SK-N-SH (cell line): ENCODE results near the gene TPP1. TPM values are rescaled to one million over a fixed set of nuclear protein-coding genes. Genes with fewer than 3 reads are reported as not detected.

Experiments
- CTCF ChIA-PET: fragments of 300-600, 350-600 bp; formaldehyde crosslinking; extraction: SDS; loops from one replicate; lab custom pipeline; 2021; lab: Yijun Ruan, JAX
- POLR2A ChIA-PET: fragments of 350-600 bp; sonication (Branson Sonifier 250); formaldehyde crosslinking; extraction: SDS; loops from one replicate; lab custom pipeline; 2020; ENCODE audit warnings: antibody characterized with exemption, inconsistent platforms; lab: Yijun Ruan, JAX
- DNase-seq: peaks from one replicate; pipeline ENCODE4 v3.0.0; 2012
- H2AFZ ChIP-seq: fragments of 200-600 bp; sonication (generic); 2 replicates; pipeline ENCODE4 v1.8.1; 2016; ENCODE audit warnings: antibody characterized with exemption, mild to moderate bottlenecking, low read depth
- H3F3A ChIP-seq: fragments of 200-600 bp; sonication (generic); replicated peaks from 2 replicates; pipeline ENCODE3; 2016; ENCODE audit warnings: antibody characterized with exemption, mild to moderate bottlenecking; ENCODE audit not compliant: insufficient read depth
- H3K27ac ChIP-seq, 2 experiments: fragments of 200-500 bp in 1 of 2; fragments of 200-600 bp in 1 of 2; sonication (Bioruptor generic) in 1 of 2; sonication (generic), shearing (Covaris generic) in 1 of 2; 2 replicates each; pipeline versions ENCODE4 v1.5.1 to v1.6.1; 2014 to 2016; ENCODE audit warnings: low read depth in 2 of 2, inconsistent platforms in 1 of 2, low read length in 1 of 2, mild to moderate bottlenecking in 1 of 2, mixed read lengths in 1 of 2
- H3K27me3 ChIP-seq: fragments of 200-600 bp; sonication (generic), shearing (Covaris generic); 2 replicates; pipeline ENCODE4 v1.6.1; 2016; ENCODE audit warnings: mixed run types; ENCODE audit not compliant: insufficient read depth
- H3K36me3 ChIP-seq, 2 experiments: fragments of 200-500 bp in 1 of 2; fragments of 200-600 bp in 1 of 2; sonication (Bioruptor generic) in 1 of 2; sonication (generic) in 1 of 2; replicated peaks in 1 of 2; 2 replicates each; pipeline versions ENCODE3 to v1.5.1; 2014 to 2016; ENCODE audit warnings: low read length in 1 of 2, mild to moderate bottlenecking in 1 of 2; ENCODE audit not compliant: insufficient read depth in 2 of 2, control insufficient read depth in 1 of 2
- H3K4me1 ChIP-seq, 2 experiments: fragments of 200-500 bp in 1 of 2; fragments of 200-600 bp in 1 of 2; sonication (Bioruptor generic) in 1 of 2; sonication (generic), shearing (Covaris generic) in 1 of 2; 2 replicates each; pipeline versions ENCODE4 v1.5.1 to v1.6.1; 2014 to 2016; ENCODE audit warnings: low read depth in 1 of 2, low read length in 1 of 2, mixed run types in 1 of 2; ENCODE audit not compliant: insufficient read depth in 2 of 2, control insufficient read depth in 1 of 2
- H3K4me2 ChIP-seq: fragments of 200-600 bp; sonication (generic), shearing (Covaris generic); 2 replicates; pipeline ENCODE4 v1.6.1; 2017; ENCODE audit warnings: mixed run types
- H3K4me3 ChIP-seq, 2 experiments: fragments of 200-500 bp in 1 of 2; fragments of 200-600 bp in 1 of 2; sonication (Bioruptor generic) in 1 of 2; sonication (generic), shearing (Covaris generic) in 1 of 2; 2 replicates each; pipeline versions ENCODE4 v1.5.1 to v1.8.1; 2014 to 2016; ENCODE audit warnings: low read depth in 2 of 2, inconsistent platforms in 1 of 2, low read length in 1 of 2, mild to moderate bottlenecking in 1 of 2, mixed read lengths in 1 of 2, moderate library complexity in 1 of 2
- H3K79me2 ChIP-seq: fragments of 200-600 bp; sonication (generic); 2 replicates; pipeline ENCODE4 v1.8.1; 2017; ENCODE audit warnings: mild to moderate bottlenecking; ENCODE audit not compliant: insufficient read depth
- H3K9ac ChIP-seq: fragments of 200-600 bp; sonication (generic); 2 replicates; pipeline ENCODE4 v1.6.1; 2017; ENCODE audit warnings: mixed run types
- H3K9me2 ChIP-seq: fragments of 200-600 bp; sonication (generic); 2 replicates; pipeline ENCODE4 v1.6.1; 2017; ENCODE audit warnings: mixed run types
- H3K9me3 ChIP-seq: fragments of 200-600 bp; sonication (generic); 2 replicates; pipeline ENCODE4 v1.6.1; 2017; ENCODE audit warnings: mixed run types, mild to moderate bottlenecking, moderate library complexity
- H4K20me1 ChIP-seq: fragments of 200-600 bp; sonication (generic); 2 replicates; pipeline ENCODE4 v1.6.1; 2017; ENCODE audit warnings: mild to moderate bottlenecking, mixed run types; ENCODE audit not compliant: insufficient read depth
- CHD2 ChIP-seq: fragments of 150-350 bp; IDR thresholded peaks from 2 replicates; pipeline ENCODE4 v1.6.1; 2018; ENCODE audit warnings: low read length; ENCODE audit not compliant: partially characterized antibody
- ELF1 ChIP-seq: IDR thresholded peaks from 2 replicates; pipeline ENCODE4 v1.4.0; 2012
- EP300 ChIP-seq, 2 experiments: IDR thresholded peaks; 2 replicates each; pipeline versions ENCODE4 v1.4.0 to v1.6.1; 2012; ENCODE audit warnings: borderline replicate concordance in 1 of 2, low read depth in 1 of 2, low read length in 1 of 2
- EZH2phosphoT487 ChIP-seq: fragments of 200-600 bp; sonication (generic); IDR thresholded peaks from 2 replicates; pipeline ENCODE4 v1.6.1; 2017; ENCODE audit warnings: low read depth, mixed run types, mild to moderate bottlenecking, antibody characterized with exemption, moderate library complexity, borderline replicate concordance
- FOSL2 ChIP-seq: IDR thresholded peaks from 2 replicates; pipeline ENCODE4 v1.4.0; 2012; ENCODE audit warnings: low read depth, mild to moderate bottlenecking, moderate library complexity, borderline replicate concordance
- FOXJ3 ChIP-seq: sonication (generic); formaldehyde crosslinking; IDR thresholded peaks from 2 replicates; pipeline ENCODE4 v1.5.1; 2020; ENCODE audit warnings: mild to moderate bottlenecking, missing genetic modification reagents
- FOXM1 ChIP-seq: IDR thresholded peaks from 2 replicates; pipeline ENCODE4 v1.4.0; 2012; ENCODE audit warnings: low read depth, mild to moderate bottlenecking
- GATA2 ChIP-seq: sonication (generic); formaldehyde crosslinking; IDR thresholded peaks from 2 replicates; pipeline ENCODE4 v1.5.0; 2020; ENCODE audit warnings: mild to moderate bottlenecking, missing genetic modification reagents
- MEF2A ChIP-seq: IDR thresholded peaks from 2 replicates; pipeline ENCODE4 v1.4.0; 2012; ENCODE audit warnings: low read depth, borderline replicate concordance
- MXI1 ChIP-seq: IDR thresholded peaks from 2 replicates; pipeline ENCODE4 v1.6.1; 2012; ENCODE audit warnings: mild to moderate bottlenecking, low read depth, low read length, improper control_type of control experiment
- NFIC ChIP-seq: IDR thresholded peaks from 2 replicates; pipeline ENCODE4 v1.4.0; 2012; ENCODE audit warnings: borderline replicate concordance
- NRF1 ChIP-seq: IDR thresholded peaks from 2 replicates; pipeline ENCODE4 v1.6.1; 2012; ENCODE audit warnings: low read depth, mild to moderate bottlenecking, low read length
- RAD21 ChIP-seq: IDR thresholded peaks from 2 replicates; pipeline ENCODE4 v1.6.1; 2012; ENCODE audit warnings: mild to moderate bottlenecking, low read length
- RCOR1 ChIP-seq: fragments of 150-350 bp; IDR thresholded peaks from 2 replicates; pipeline ENCODE4 v1.6.1; 2017; ENCODE audit warnings: antibody characterized with exemption, low read length
- RXRA ChIP-seq: IDR thresholded peaks from 2 replicates; pipeline ENCODE4 v1.4.0; 2012; ENCODE audit warnings: low read depth, mild to moderate bottlenecking, borderline replicate concordance
- SIN3A ChIP-seq: IDR thresholded peaks from 2 replicates; pipeline ENCODE4 v1.6.1; 2012; ENCODE audit warnings: low read depth, mild to moderate bottlenecking, low read length, moderate library complexity, borderline replicate concordance
- SMC3 ChIP-seq: IDR thresholded peaks from 2 replicates; pipeline ENCODE4 v1.6.1; 2012; ENCODE audit warnings: low read depth, low read length, improper control_type of control experiment
- TCF12 ChIP-seq: IDR thresholded peaks from 2 replicates; pipeline ENCODE4 v1.4.0; 2012
- TEAD4 ChIP-seq: IDR thresholded peaks from 2 replicates; pipeline ENCODE4 v1.4.0; 2012; ENCODE audit warnings: mild to moderate bottlenecking, borderline replicate concordance; ENCODE audit not compliant: insufficient read depth
- YY1 ChIP-seq: IDR thresholded peaks from 2 replicates; pipeline ENCODE4 v1.4.0; 2012; ENCODE audit warnings: low read depth, mild to moderate bottlenecking
- WGBS: methylation state at CpG from one replicate; pipeline ENCODE4 v1.1.6; 2017; ENCODE audit warnings: low lambda C conversion rate; 5-methylcytosine and 5-hydroxymethylcytosine counted together
- polyA plus RNA-seq, 3 experiments: library from polyadenylated mRNA; depleted of rRNA; stranded (reverse); fragments of >200 nt; gene quantifications; 2 replicates each; pipeline ENCODE4 v1.2.3, GENCODE V29; 2012
- TF ChIP-seq, protein P1 (sequence below): IDR thresholded peaks from 2 replicates; pipeline ENCODE4 v1.4.0; 2012; ENCODE audit warnings: low read depth

The TPP1 gene
- polyA plus RNA-seq, 1 of the 3 experiments (the other 2 are of a cell fraction) = 105 TPM

DNA sequence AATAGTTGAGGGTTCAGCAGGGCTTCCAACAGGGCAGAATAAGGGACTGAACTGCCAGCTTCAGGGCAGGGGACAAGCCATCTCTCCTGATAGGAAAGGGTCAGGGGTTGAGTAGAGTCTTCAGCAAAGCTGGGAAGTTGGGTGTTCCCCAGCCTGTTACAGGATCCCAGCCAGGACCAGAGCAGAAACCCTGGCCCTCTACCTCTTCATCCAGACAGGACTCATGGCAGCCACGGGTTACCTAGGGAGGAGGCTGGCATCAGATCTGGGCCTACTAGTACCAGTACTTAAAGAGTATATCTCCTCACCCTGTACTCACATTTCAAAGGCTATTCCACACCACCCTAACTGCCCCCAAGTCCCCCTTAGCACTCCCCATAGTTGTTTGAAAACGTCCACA, 4.8 kb downstream of the TPP1 start:
- no peak for DNase-seq
- peaks cover 31% of the 10 kb centered on the region for H3F3A ChIP-seq
- H3K79me2 ChIP-seq = peaks cover 38% of the 10 kb centered on the region
- no peak overlapping the region for H3K4me3 ChIP-seq
- no peak overlapping the region for H3K4me2 ChIP-seq
- CTCF ChIA-PET = no interaction called here
- no peak overlapping the region for H2AFZ ChIP-seq
- POLR2A ChIA-PET = no interaction called here
- peaks cover 7 to 33% of the 10 kb centered on the region in 2 experiments; a peak in 3 of 4 replicates for H3K4me1 ChIP-seq
- H3K27ac ChIP-seq = no peak overlapping the region
- no peak overlapping the region for H3K9ac ChIP-seq
- WGBS = 79% methylated on average over 1 of the region's 2 CpGs
- H3K36me3 ChIP-seq = peaks cover 11 to 42% of the 10 kb centered on the region in 2 experiments
- no peak for TF ChIP-seq MXI1
- no peak for TF ChIP-seq SMC3
- no peak for TF ChIP-seq CHD2
- no peak for TF ChIP-seq GATA2 (CRISPR knock-in tag)
- no peak for TF ChIP-seq EZH2phosphoT487
- TF ChIP-seq EP300 (IDR thresholded peaks at IDR 0.05; ENCODE audit: borderline replicate concordance in 1 of 2, low read depth in 1 of 2, low read length in 1 of 2) = no peak
- TF ChIP-seq YY1 = no peak
- no peak for TF ChIP-seq RXRA
- TF ChIP-seq, protein P1, sequence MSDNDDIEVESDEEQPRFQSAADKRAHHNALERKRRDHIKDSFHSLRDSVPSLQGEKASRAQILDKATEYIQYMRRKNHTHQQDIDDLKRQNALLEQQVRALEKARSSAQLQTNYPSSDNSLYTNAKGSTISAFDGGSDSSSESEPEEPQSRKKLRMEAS = no peak
- no peak for TF ChIP-seq TEAD4
- no peak for TF ChIP-seq RAD21
- no peak for TF ChIP-seq TCF12
- TF ChIP-seq FOXM1 = no peak
- TF ChIP-seq FOSL2 = no peak
- no peak for TF ChIP-seq RCOR1
- TF ChIP-seq ELF1 = no peak
- TF ChIP-seq NFIC = no peak
- H4K20me1 ChIP-seq = no peaks in the 10 kb centered on the region
- no peaks in the 10 kb centered on the region for H3K27me3 ChIP-seq
- H3K9me2 ChIP-seq = no peaks in the 10 kb centered on the region
- H3K9me3 ChIP-seq = no peaks in the 10 kb centered on the region

DNA sequence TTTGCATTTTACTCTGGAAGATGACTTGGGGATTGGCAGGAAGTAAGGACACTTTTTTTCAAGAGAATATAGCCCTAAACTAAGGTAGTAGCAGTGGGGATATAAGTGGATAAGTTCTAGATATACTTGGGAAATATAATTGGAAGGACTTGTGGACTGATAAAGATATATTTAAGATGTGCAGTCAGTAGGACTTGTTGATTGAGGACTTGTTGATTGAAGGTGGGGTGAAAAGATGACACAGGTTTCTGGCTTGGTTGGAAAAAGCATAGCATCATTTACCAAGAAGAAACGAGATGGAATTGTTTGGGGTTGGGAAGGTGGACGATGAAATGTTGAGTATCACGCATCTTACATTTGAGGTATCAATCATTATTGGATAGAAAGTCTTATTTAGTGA, 5.7 kb downstream of the TPP1 start:
- WGBS = 98% methylated on average over 3 of the region's 3 CpGs
- Histone ChIP-seq H3K27me3 (no peaks in the 10 kb centered on the region), H4K20me1 (no peaks in the 10 kb centered on the region), H3K4me3 (no peak overlapping the region), H3K4me2 (no peak overlapping the region), H2AFZ (no peak overlapping the region), H3K79me2 (peaks cover 41% of the 10 kb centered on the region), H3K9me2 (no peaks in the 10 kb centered on the region), H3K4me1 (peaks cover 7 to 30% of the 10 kb centered on the region in 2 experiments; a peak in 3 of 4 replicates), H3K27ac (peak overlapping the region; percentile 94 to 99; a peak in 3 of 4 replicates), H3K9me3 (no peaks in the 10 kb centered on the region), H3K36me3 (peaks cover 19 to 52% of the 10 kb centered on the region in 2 experiments), H3F3A (peaks cover 34% of the 10 kb centered on the region), H3K9ac (no peak overlapping the region)
- CTCF ChIA-PET = interaction anchor here (0.7 to 2.9 kb wide), 18 partner anchors 8 to 234 kb away, joined by 3 to 15 read pairs (median 5); partner anchors contain the start of genes ILK and RRP8
- TF ChIP-seq MEF2A (no peak), RCOR1 (no peak), SMC3 (no peak), SIN3A (no peak), TCF12 (no peak), YY1 (no peak), FOXJ3 (CRISPR knock-in tag) (no peak), RXRA (no peak), NRF1 (no peak), FOXM1 (no peak), CHD2 (no peak), MXI1 (no peak)
- TF ChIP-seq, protein P1 = no peak
- POLR2A ChIA-PET = interaction anchor here (2.6 kb wide), 1 partner anchor 70 kb away, joined by 10 read pairs; the partner anchor contains the start of gene MRPL17
- DNase-seq = no peak
